GM18519 (cell line): ENCODE measurements around the gene TXNDC2.
A peak's percentile ranks its signal among the peaks of the same experiment; 100 is the strongest.
"Not testable (repeated sequence)": the region's sequence is repeated elsewhere in the genome, so short reads cannot be mapped to it uniquely, and the experiment has no call there.

Experiments used
- ATAC-seq: cut with Tn5 transposase; IDR thresholded peaks from one replicate; pipeline ENCODE4 v1.9.1; 2021; ENCODE audit warnings: mild to moderate bottlenecking, moderate library complexity; ENCODE audit not compliant: unreplicated experiment, low FRiP score

Gene TXNDC2

GRCh38 chr18:9911226-9911625 is 25.5 kb downstream of the TXNDC2 start:
- no peak for ATAC-seq

DNA sequence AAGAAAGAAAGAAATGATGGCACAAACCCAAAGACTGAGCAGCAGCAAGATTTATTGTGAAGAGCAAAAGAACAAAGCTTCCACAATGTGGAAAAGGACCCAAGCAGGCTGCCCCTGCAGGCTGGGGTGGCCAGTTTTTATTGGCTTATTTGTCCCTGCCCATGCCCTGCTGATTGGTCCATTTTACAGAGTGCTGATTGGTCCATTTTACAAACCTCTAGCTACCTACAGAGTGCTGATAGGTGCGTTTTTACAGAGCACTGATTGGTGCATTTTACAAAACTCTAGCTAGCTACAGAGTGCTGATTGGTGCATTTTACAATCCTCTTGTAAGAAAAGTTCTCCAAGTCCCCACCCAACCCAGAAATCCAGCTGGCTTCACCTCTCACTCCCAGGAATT is 26.5 kb downstream of the TXNDC2 start:
- not testable (repeated sequence) for ATAC-seq

GRCh38 chr18:9913151-9913525 is 27.4 kb downstream of the TXNDC2 start:
- ATAC-seq, result no peak

GRCh38 chr18:9913526-9914333 is 28.0 kb downstream of the TXNDC2 start, which contains the start of gene VAPA:
Gene VAPA, plus strand, starts transcription at chr18:9914016. Its CDS starts 241 bp downstream, at chr18:9914257.
- ATAC-seq, result peak; percentile 76

DNA sequence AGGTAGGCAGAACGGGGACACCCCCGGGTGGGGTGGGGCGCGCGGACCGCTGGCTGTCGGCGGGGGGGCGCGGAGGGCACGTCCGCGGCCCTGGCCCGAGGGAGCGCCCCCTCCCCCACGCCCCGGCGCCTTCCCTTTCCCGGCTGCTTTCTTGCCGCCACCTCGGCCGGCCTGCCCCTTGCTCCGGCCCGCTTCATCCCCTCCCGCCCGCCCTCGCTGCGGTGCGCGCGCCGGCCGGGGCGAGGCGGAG is 28.5 kb downstream of the TXNDC2 start:
- peak; percentile 8 for ATAC-seq

DNA sequence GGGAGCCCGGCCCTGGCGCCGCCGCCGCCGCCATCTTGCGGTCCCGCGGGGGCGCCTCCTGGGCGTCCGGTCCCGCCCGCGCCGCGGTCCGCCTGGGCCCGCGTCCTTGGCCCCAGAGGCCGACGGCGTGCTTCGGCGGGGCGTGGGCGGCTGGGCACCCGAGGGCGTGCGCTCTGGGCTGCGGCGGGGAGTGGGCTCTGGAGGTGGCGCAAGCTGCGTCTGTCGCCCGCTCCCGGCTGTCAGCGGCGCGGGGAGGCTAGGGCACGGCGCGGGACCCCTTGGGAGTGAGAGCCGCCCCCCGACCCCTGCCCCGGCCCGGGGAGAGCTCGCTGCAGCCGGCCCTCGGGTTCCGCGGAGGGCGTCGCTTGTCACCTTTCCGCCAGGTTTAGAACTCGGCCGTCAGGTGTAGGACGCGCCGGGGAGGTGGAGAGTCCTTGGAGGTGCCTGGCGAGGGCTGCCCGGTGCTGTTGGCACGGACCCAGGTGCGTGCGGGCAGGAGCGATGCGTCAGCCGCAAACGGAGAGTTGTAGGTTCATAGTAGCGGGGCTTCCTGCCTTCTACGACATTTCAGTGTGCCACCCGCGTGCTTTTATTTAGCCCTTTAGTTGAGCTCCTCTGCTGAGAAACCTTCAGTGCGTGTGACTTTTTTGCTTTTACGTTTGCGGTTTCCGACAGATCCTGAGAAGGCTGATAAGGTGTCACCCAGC is 29.0 kb downstream of the TXNDC2 start:
- ATAC-seq, result peak; percentile 19

GRCh38 chr18:9915291-9916076 is 29.7 kb downstream of the TXNDC2 start:
- ATAC-seq, result no peak

DNA sequence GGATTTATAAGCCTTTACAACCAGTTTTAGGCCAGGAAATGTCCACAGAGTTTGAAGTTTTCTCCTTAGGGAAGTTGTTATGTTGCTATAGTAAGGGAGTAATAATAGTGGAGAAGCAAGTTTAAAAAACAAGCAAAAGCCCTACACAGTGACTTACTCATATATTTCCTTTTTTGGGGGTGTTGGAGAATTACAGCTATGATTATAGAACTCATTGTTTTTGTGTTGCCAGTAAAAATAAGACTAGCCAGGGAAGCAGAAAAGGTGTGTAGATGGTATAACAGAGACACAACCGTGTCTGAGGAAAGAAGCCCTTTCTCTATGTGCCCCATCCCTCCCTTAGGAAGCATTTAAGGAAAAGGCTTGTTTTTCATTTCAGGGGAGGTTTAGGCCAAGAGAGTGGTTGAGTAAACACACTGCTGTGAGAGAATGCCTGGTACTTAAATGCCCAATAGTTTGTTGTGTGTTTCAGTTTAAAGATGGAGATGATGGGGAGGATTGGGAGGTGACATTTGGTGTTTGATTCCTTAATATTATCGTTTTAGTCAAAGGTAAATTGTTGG is 30.4 kb downstream of the TXNDC2 start:
- ATAC-seq, result no peak

DNA sequence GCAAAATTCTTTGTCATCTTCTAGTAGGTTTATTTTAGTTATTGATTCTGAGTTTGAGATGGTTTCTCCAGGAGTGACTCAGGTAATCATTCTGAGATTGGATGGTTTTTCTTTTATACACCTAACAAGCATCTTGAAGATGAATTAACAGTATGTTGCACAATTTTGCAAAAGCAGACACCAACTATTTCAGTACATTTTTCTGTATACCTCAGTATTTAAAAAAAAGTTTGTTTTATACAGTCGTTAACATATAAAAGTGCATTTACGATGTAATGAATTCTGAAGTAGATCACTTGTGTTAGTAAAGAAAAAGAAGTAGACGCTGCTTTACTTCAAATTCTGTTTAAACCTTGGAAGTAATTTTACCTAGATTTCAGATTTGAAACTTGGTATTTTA is 31.0 kb downstream of the TXNDC2 start:
- no peak for ATAC-seq

GRCh38 chr18:9918016-9918680 is 32.4 kb downstream of the TXNDC2 start:
- no peak for ATAC-seq

- ATAC-seq, result no peak
Observed at GRCh38 chr18:9919564-9920232, 33.9 kb downstream of the TXNDC2 start.

DNA sequence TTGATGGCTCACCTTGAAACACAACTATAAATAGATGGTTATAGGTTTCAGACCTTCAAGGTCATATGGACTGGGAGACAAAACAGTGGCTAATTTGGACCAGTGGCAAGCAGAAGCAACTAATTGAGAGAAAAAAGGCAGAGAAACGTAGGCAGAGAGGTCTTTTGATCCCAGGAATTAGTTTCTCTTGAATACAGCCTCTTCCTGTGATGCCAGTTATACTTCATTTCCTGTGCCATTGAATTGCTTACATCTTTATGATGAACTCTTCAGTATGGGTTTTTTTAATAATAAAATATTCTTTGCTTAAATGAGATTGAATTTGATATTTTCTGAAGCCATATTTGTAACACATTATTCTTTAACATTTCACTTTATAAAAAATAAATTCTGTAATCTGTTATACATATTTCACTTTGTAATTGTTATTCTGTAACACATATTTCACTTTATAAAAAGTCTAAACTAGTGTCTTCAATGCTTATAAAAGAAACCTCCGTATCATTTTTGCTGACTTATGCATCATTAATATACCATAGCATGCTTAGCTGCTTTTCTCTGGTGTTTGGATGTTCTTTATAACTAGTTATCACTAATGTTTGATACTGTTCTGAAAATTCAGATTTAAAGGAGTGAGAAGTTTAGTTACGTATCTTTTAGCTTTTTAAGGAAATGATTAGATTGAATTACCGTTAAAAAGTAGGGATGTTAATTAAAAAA is 37.0 kb downstream of the TXNDC2 start:
- ATAC-seq, result no peak

DNA sequence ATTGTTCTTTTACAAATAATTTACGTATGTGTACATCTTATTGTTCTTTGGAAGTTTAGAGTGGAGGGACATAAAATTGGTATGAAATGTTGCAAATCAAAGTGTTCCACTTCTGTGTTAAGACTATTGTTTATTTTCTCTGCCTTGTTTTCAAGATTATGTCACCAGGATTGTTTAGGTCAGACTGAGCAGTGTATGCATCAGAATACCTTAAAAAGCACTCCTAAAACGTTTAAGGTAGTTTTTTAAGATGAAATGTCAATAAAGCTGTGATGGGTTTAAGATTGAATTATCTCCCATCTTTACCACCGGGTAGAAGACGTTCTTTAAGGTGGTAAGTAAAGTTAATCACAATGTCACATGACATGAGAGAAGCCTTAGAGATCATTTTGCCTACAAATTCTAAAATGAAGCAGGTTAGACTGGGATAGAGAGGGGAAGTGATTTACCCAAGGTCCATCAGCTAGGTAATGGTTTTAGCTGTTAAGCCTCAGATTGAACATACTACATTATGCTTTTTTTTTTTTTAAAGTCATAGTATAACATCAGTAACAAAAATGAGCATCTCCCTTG is 38.7 kb downstream of the TXNDC2 start:
- no peak for ATAC-seq

DNA sequence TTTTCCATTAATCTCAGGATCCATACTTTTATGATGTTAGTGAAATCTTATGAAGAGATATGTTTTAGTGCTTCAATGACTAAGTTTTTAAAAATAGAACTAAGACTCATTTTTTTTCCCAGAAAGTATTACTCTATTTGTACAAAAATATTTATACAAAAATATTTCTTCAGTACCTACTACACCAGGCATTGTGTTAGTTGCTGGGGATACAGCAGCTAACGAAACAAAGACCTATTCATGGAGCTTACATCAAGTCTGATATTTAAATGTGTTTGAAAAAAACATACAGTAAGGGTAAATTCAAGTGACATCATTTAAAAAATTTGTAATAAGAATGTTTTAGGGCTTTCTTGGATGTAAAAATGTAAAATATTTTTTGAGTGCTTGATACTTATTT is 39.6 kb downstream of the TXNDC2 start:
- ATAC-seq, result no peak

GRCh38 chr18:9925795-9926194 is 40.0 kb downstream of the TXNDC2 start:
- no peak for ATAC-seq

- ATAC-seq, result no peak
Observed at GRCh38 chr18:9926223-9926894, 40.6 kb downstream of the TXNDC2 start.

DNA sequence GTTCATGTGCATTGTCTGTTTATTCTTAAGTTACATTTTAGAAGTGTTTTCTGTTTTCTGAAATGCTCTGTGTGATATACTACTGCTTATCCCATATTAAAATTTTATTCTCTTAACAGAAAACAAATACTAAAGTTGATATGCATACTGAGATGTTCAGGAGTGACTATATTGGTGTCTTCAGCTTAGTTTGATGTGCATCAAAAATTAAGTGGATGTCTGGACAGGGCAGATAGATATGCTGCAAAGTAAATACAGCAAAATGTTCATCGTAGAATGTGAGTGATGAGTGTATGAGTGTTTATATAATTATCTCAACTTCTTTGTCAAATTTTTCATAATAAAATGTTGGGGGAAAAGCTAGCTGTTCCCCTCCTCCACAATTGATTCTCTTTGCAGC is 41.2 kb downstream of the TXNDC2 start:
- ATAC-seq, result no peak

- no peak for ATAC-seq
Observed at GRCh38 chr18:9927392-9928063, 41.8 kb downstream of the TXNDC2 start.
